GM19238 (cell line): ENCODE data around the gene RND1.

ENCODE experiments used
- DNase-seq: peaks from one replicate; pipeline ENCODE4 v3.0.0; 2011; ENCODE audit warnings: low spot score; ENCODE audit not compliant: insufficient read length

Gene RND1

DNA sequence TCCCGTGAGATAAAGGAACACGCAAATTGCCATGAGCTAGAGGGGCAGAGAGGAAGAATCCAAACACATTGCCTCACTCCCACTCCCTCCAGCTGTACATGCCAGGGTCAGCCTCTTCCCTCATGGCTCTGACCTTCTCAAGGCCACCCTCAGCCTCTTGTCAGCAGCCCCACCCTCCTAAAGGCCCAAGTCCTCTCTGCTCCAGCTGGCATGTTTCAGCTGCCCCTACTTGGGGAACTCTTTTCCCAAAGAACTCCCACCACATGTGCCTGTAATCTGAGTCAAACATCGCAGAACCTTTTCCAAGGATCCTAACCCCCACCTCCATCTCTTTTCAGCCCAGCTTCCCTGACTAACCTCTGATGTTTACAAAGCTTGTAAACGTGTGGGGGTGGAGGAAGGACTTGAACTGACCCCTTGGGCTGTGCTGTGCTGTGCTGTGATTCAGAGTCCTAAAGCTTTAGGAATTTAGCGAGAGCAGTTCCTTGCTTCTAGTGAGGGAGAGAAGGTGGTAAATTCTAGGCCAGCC, 54.7 kb downstream of the RND1 start:
- no peak for DNase-seq

DNA sequence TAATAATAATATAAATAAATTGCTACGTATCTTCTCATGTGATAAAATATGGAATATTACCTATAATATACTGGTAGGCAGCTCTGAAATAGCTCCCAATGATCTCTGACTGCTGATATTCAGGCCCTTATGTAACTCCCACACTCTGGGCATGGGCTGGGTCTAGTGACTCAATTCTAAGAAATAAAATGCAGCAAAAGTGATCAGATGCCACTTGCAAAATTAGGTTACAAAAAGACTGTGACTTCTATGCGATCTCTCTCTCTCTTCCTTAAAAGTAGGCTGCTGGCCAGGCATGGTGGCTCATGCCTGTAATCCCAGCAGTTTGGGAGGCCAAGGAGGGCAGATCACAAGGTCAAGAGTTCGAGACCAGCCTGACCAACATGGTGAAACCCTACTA, 57.7 kb downstream of the RND1 start:
- no peak for DNase-seq
